Astrocyte (in vitro differentiated cells and primary cell): Measurements from ENCODE around the gene SLC2A3.

Experiments used
- CTCF ChIP-seq: IDR thresholded peaks from 2 replicates; pipeline ENCODE4 v1.5.1; 2011; ENCODE audit warnings: low read depth, mild to moderate bottlenecking, inconsistent platforms, low read length, moderate library complexity; ENCODE audit not compliant: insufficient read depth
- EZH2 ChIP-seq: IDR thresholded peaks from 2 replicates; pipeline ENCODE4 v1.6.1; 2012; ENCODE audit warnings: mild to moderate bottlenecking, low read length, inconsistent platforms; ENCODE audit not compliant: insufficient read depth

GRCh38 chr12:7951671-7952070 is 15.7 kb upstream of the SLC2A3 start:
- no peak for TF ChIP-seq CTCF
- TF ChIP-seq EZH2: no peak
